KMS-11 (cell line): ENCODE results near the gene AGXT2.

Experiments
- H2AFZ ChIP-seq: fragments of 200-600 bp; sonication (generic); 2 replicates; pipeline ENCODE4 v1.6.1; 2016; ENCODE audit warnings: antibody characterized with exemption, mixed run types, low read depth
- H3K27ac ChIP-seq: fragments of 200-600 bp; sonication (generic); 2 replicates; pipeline ENCODE4 v1.6.1; 2016; ENCODE audit warnings: mild to moderate bottlenecking, mixed run types
- H3K27me3 ChIP-seq: fragments of 200-600 bp; sonication (generic); 2 replicates; pipeline ENCODE4 v1.6.1; 2017; ENCODE audit warnings: mild to moderate bottlenecking, low read depth, mixed run types, moderate library complexity; ENCODE audit not compliant: insufficient read depth
- H3K36me3 ChIP-seq: fragments of 200-600 bp; sonication (generic); 2 replicates; pipeline ENCODE4 v1.6.1; 2017; ENCODE audit warnings: mild to moderate bottlenecking, mixed run types; ENCODE audit not compliant: insufficient read depth
- H3K4me1 ChIP-seq: fragments of 200-600 bp; sonication (generic); 2 replicates; pipeline ENCODE4 v1.6.1; 2016; ENCODE audit warnings: mild to moderate bottlenecking, low read depth, mixed run types; ENCODE audit not compliant: poor library complexity, severe bottlenecking
- H3K4me2 ChIP-seq: fragments of 200-600 bp; sonication (generic); 2 replicates; pipeline ENCODE4 v1.7.0; 2016; ENCODE audit warnings: mild to moderate bottlenecking, mixed run types
- H3K4me3 ChIP-seq: fragments of 200-600 bp; sonication (generic); IDR thresholded peaks from 2 replicates; pipeline ENCODE4 v1.6.1; 2017; ENCODE audit warnings: low read depth, low read length, mixed read lengths; ENCODE audit not compliant: insufficient read depth
- H3K79me2 ChIP-seq: fragments of 200-600 bp; sonication (generic); 2 replicates; pipeline ENCODE4 v1.6.1; 2016; ENCODE audit warnings: low read depth, mixed run types; ENCODE audit not compliant: insufficient read depth
- H3K9ac ChIP-seq: fragments of 200-600 bp; sonication (generic); 2 replicates; pipeline ENCODE4 v1.6.1; 2016; ENCODE audit warnings: mild to moderate bottlenecking, mixed run types
- H4K20me1 ChIP-seq: fragments of 200-600 bp; sonication (generic); 2 replicates; pipeline ENCODE4 v1.6.1; 2016; ENCODE audit warnings: mild to moderate bottlenecking, mixed run types; ENCODE audit not compliant: insufficient read depth
- TF ChIP-seq, protein P1 (sequence below): fragments of 200-600 bp; sonication (generic); conservative IDR thresholded peaks from 2 replicates; pipeline ENCODE4 v1.6.1; 2017; ENCODE audit warnings: low read depth, mild to moderate bottlenecking, antibody characterized with exemption, low read length, moderate library complexity, mixed read lengths

The AGXT2 gene, protein sequence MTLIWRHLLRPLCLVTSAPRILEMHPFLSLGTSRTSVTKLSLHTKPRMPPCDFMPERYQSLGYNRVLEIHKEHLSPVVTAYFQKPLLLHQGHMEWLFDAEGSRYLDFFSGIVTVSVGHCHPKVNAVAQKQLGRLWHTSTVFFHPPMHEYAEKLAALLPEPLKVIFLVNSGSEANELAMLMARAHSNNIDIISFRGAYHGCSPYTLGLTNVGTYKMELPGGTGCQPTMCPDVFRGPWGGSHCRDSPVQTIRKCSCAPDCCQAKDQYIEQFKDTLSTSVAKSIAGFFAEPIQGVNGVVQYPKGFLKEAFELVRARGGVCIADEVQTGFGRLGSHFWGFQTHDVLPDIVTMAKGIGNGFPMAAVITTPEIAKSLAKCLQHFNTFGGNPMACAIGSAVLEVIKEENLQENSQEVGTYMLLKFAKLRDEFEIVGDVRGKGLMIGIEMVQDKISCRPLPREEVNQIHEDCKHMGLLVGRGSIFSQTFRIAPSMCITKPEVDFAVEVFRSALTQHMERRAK

DNA sequence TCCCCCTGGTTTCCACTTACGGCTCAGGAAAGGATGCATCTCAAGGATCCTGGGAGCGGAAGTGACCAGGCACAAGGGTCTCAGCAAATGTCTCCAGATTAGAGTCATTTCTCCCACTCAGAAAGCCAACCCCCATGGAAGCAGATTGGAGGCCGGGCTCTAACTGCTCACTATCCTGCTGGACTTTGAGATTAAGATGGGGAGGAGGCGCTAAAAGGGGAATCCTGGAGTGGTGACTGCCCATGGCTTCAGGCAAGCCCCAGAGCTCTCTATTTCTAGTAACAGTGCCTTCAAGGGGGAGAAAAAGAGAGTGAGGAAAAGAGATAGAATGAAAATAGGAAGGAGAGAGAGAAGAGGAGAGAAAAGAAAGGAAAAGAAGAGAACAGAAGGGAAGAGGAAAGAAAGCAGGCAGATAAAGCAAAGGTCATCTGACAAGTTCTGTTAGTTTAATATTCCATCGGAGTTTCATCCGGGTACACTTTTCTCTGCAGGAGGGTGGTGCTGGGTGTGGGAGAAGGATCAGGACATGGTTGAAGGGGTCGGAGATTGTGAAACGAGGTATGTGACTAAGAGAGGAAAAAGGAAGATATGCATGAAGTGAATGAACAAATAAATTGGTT is at the start of gene AGXT2:
Gene AGXT2 (minus strand): TSS at position 165 of the 620 bp plus-strand sequence. CDS start 57 bp downstream, at position 108.
- no peaks in the 10 kb centered on the region for H3K36me3 ChIP-seq
- H3K9ac ChIP-seq, result no peak within 1 kb of the TSS
- no peak within 1 kb of the TSS for H3K27ac ChIP-seq
- H3K4me2 ChIP-seq, result no peak within 1 kb of the TSS
- no peak within 1 kb of the TSS for H3K4me3 ChIP-seq
- H3K79me2 ChIP-seq, result no peaks in the 10 kb centered on the region
- no peak within 1 kb of the TSS for H2AFZ ChIP-seq
- no peaks in the 10 kb centered on the region for H4K20me1 ChIP-seq
- no peaks in the 10 kb centered on the region for H3K27me3 ChIP-seq
- H3K4me1 ChIP-seq, result no peaks in the 10 kb centered on the region
- TF ChIP-seq, protein P1, sequence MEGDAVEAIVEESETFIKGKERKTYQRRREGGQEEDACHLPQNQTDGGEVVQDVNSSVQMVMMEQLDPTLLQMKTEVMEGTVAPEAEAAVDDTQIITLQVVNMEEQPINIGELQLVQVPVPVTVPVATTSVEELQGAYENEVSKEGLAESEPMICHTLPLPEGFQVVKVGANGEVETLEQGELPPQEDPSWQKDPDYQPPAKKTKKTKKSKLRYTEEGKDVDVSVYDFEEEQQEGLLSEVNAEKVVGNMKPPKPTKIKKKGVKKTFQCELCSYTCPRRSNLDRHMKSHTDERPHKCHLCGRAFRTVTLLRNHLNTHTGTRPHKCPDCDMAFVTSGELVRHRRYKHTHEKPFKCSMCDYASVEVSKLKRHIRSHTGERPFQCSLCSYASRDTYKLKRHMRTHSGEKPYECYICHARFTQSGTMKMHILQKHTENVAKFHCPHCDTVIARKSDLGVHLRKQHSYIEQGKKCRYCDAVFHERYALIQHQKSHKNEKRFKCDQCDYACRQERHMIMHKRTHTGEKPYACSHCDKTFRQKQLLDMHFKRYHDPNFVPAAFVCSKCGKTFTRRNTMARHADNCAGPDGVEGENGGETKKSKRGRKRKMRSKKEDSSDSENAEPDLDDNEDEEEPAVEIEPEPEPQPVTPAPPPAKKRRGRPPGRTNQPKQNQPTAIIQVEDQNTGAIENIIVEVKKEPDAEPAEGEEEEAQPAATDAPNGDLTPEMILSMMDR, result no peak

DNA sequence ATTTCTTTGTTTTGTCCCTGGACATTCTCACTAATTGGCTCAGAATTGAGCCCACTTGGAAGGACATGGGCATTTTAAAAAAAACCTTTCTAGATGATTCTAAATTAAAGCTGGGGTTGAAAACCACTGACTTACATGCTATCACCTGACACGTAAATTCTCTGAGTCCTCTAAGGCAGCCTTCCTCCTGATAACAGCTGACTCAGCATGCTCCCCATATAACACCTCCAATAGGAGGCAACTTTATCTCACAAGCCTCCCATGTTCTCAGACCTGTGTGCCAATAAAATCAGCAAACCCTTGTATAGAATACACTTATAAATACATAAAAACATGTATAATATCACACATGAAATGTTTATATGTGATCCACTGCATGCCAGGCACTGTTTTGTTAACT is 49.2 kb upstream of the AGXT2 start:
- H3K4me1 ChIP-seq, result no peaks in the 10 kb centered on the region
- H3K27me3 ChIP-seq, result no peaks in the 10 kb centered on the region
- H3K4me2 ChIP-seq, result no peak overlapping the region
- H3K27ac ChIP-seq, result no peak overlapping the region
- H4K20me1 ChIP-seq, result no peaks in the 10 kb centered on the region
- TF ChIP-seq, protein P1, result no peak
- H3K79me2 ChIP-seq, result no peaks in the 10 kb centered on the region
- H3K9ac ChIP-seq, result no peak overlapping the region
- H3K36me3 ChIP-seq, result no peaks in the 10 kb centered on the region
- no peak overlapping the region for H2AFZ ChIP-seq
- H3K4me3 ChIP-seq, result no peak overlapping the region

DNA sequence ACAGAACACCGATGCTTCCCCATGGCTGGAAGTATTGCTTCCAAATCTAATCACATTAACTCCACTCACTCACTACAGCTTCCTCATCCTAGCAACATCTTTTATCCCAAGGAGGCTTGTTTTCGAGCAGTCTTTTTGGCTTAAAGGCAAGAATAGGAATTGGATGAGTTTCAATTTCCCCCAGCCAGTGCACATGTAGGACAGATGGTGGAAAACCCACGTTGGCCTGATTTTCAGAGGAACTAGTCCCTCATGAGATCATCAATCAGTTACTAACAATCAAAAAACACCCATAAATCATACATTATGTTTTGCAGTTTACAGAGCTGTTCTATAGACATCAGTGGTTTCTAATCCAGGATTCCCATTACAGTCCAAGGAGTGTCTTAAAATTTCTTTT is 48.5 kb upstream of the AGXT2 start:
- H3K4me3 ChIP-seq, result no peak overlapping the region
- no peaks in the 10 kb centered on the region for H3K27me3 ChIP-seq
- TF ChIP-seq, protein P1, result no peak
- no peak overlapping the region for H3K27ac ChIP-seq
- H2AFZ ChIP-seq, result no peak overlapping the region
- H3K79me2 ChIP-seq, result no peaks in the 10 kb centered on the region
- H3K36me3 ChIP-seq, result no peaks in the 10 kb centered on the region
- no peak overlapping the region for H3K4me2 ChIP-seq
- no peaks in the 10 kb centered on the region for H3K4me1 ChIP-seq
- no peak overlapping the region for H3K9ac ChIP-seq
- no peaks in the 10 kb centered on the region for H4K20me1 ChIP-seq

DNA sequence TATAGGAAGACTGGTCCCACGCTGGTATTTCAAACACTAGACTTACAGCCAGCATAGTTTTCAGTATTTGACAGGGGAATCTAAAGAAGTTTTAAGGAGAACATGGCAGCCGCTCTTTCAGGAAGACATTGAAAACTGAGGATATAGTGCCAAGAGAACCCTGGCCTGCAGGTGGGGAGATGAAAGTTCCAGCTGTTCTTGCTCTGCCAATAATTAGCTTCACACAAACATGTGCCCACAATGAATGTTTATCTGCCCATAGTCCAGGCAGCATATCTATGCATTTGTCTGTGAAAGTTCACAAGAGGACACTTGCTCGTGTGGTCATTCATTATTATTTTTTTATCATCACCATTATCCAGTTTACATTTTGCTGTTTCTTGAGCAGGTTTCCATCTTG is 47.6 kb upstream of the AGXT2 start:
- no peak overlapping the region for H3K4me2 ChIP-seq
- H2AFZ ChIP-seq, result no peak overlapping the region
- no peak overlapping the region for H3K9ac ChIP-seq
- H3K4me1 ChIP-seq, result peaks cover under 1% of the 10 kb centered on the region
- no peaks in the 10 kb centered on the region for H3K27me3 ChIP-seq
- H3K4me3 ChIP-seq, result no peak overlapping the region
- H3K79me2 ChIP-seq, result no peaks in the 10 kb centered on the region
- no peaks in the 10 kb centered on the region for H4K20me1 ChIP-seq
- TF ChIP-seq, protein P1, result no peak
- no peaks in the 10 kb centered on the region for H3K36me3 ChIP-seq
- no peak overlapping the region for H3K27ac ChIP-seq
